Renal pelvis (tissue), 4 donors: ENCODE results near the gene MNAT1. TPM values are rescaled to one million over a fixed set of nuclear protein-coding genes. Genes with fewer than 3 reads are reported as not detected.

Experiments
- DNase-seq: peaks from one replicate; pipeline ENCODE4 v3.0.0-alpha.2; 2013
- polyA plus RNA-seq, 3 donors: library from polyadenylated mRNA; unstranded; fragments of 120-200 nt; gene quantifications; one replicate each; pipeline ENCODE4 v1.2.1, GENCODE V29; 2013; ENCODE audit not compliant: insufficient read length in 3 of 3

Gene MNAT1
- polyA plus RNA-seq, 3 donors = 39.7 to 46.2 (median 40.3) TPM

DNA sequence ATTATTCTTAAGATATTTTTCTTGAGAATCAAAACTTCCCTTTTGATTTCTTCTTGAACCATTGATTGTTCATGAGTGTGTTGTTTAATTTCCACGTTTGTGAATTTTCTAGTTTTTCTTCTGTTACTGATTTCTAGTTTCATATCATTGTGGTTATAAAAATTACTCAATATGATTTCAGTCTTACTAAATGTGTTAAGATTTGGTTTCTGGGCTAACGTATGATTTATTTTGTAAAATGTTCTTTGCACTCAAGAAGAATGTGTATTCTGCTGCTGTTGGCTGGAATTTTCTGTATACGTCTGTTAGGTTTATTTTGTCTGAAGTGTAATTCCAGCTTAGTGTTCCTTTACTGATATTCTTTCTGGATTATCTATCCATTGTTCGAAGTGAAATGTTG is 221.6 kb downstream of the MNAT1 start:
- DNase-seq = no peak

- no peak for DNase-seq
Observed at GRCh38 chr14:60956632-60957031, 222.1 kb downstream of the MNAT1 start.

DNA sequence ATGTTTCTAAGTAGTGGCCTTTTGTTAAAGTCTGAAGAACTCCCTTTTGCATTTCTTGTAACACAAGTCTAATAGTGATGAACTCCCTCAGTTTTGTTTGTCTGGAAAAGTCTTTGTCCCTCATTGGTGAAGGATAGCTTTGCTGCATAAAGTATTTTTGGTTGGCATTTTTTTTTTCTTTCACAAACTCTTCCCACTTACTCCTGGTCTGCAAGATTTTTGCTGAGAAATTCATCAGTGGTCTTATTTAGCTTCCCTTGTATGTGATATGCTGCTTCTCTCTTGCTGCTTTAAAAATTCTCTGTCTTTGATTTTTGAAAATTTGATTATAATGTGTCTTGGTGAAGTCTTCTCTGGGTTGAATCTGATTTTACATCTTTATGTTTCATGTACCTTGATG is 223.6 kb downstream of the MNAT1 start:
- no peak for DNase-seq

- no peak for DNase-seq
Observed at GRCh38 chr14:60963761-60964160, 229.2 kb downstream of the MNAT1 start.

DNA sequence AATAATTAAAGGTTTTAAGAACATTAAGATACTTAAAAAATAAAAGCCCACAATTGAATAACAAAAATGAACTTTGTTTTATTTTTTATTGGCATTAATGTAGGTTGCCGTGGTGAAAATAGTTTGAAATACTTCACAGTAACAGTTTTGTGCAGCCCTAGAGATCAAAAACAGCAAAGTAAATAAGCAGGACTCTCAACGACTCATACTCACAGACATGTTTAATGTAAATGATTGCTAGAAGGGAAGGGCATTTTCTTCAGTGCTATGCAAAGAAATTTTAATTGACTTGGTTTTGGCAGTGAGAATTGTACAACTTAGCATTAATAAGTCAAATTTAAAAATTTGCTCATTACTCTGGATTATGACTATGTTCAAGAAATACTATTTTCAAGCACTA is 230.3 kb downstream of the MNAT1 start:
- DNase-seq = no peak

DNA sequence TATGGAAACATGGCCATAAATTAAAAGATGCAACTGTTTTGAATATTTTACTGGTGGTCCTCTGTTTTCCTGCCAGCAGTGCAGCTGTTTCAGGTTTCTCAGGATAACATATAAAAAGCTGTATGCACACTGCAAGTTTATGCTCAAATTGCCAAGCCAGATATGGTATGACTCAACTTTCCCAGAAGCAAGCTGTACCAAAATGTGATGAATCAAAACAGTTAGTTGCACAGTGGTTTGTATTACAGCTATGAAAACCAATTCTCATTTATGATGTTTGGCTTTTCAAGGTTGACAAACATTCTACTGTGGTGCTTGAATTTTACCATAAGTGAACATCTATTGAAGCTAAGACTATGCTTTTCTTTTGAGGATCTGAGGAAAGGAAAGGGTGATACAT is 230.8 kb downstream of the MNAT1 start:
- no peak for DNase-seq

DNA sequence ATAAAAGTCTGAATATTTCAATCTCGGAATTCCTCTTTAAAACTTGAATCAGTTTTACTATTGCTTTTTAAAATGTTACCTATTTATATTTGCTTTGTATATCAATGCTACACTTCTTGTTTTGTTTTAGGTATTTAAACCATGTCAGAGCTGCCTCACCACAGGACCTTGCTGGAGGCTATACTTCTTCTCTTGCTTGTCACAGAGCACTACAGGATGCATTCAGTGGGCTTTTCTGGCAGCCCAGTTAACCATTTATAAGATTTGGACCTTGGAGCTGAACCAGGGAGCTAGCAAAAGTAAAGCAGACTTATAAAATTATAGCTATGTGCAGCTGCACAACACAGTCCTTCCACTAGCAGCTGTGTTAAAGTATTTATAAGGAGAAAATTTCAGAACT is 233.5 kb downstream of the MNAT1 start:
- DNase-seq = no peak

DNA sequence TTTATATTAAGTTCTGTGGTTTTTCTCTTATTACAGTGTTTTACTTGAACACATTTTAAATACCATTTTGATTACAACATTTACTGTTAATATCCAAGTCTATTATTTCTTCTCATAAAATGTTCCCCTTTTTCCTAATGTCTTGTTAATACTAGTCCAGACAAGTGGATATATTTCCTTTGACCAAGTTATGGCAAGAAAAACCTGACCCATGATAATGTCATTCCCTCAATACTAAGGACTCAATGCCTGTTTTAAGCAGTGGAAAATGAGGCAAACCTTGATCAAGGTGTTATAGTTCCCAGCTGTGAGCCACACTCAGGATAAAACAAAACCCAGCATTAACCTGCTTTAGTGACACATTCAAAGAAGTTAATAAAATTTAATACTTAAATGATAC is 234.1 kb downstream of the MNAT1 start:
- DNase-seq = no peak

DNA sequence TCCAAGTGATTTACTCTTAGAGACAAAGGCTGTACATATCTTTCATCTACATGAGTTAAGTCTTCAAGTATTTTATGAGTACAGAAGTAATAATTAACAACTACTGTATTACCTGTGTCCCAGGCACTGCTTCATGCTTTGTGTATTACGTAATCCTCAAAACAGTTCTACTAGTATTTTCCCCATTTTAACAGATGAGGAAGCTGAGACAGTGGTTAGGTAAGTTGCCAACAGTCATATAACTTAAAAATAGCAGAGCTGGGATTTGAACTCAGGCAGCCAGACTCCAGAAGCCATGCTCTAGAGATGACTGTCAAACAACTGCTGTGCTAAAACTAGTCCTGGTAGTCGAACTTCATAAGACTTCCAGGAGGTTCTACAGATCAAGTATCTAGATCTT is 235.6 kb downstream of the MNAT1 start:
- DNase-seq = no peak

- no peak for DNase-seq
Observed at GRCh38 chr14:60971271-60971670, 236.7 kb downstream of the MNAT1 start.

DNA sequence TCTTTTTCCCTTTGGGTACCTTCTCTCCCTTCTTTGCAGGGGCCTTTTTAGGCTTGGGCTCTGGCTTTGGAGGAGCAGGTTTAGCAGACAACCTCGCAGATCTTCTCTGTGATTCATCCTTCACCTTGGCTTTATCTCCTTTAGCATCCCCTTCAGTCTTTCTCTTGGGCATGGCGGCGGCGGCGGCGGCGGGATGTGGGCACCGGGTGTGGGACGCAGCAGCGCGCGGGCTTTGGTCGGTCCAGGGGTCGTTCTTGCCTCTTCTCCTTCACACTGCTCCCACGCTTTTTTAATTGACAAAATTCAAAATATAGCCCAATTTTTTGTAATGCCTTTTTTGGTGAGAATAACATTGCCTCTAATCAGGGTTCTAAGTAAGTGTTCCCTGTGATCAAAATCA is 237.7 kb downstream of the MNAT1 start:
- no peak for DNase-seq

- no peak for DNase-seq
Observed at GRCh38 chr14:60973070-60973469, 238.5 kb downstream of the MNAT1 start.

DNA sequence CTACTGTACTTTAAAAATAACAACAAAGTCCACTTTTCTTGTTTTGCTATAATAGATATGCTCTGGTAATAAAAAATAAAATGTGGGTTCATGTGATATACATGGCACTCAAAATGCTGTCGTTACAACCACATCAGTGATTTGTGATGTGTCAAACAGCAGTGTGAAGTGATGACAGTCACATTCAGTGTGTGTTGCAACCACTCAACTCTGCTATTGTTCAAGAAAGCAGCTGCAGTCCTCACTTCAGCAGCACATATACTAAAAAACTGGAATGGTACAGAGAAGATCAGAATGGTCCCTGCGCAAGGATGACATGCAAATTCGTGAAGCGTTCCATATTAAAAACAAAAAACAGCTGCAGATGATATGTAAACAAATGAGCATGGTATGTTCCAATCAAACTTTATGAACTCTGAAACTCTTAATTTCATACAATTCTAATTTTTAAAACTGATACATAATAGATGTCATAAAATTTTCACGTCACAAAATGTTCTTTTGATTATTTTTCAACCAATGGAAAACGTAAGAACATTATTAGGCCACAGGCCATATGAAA is 239.6 kb downstream of the MNAT1 start:
- no peak for DNase-seq

DNA sequence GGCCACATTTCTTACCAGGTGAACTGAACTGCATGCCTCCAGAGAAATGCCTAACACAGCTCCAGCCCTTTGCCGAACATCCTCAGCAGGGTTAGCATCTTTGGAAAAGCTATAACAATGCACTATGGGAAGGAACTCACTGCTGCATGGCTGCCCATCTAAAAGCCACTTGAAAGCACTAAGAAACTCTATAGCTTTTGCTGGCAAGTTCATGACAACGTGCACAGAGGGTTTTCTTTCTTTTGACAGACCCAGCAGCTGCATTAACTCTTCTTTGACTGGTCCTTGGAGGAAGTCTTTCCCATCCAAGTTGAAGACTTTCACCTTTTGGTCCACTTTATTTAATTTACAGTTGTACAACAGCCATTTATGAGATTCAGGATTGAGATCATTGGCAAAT is 241.0 kb downstream of the MNAT1 start:
- DNase-seq = no peak

- no peak for DNase-seq
Observed at GRCh38 chr14:60977847-60978246, 243.3 kb downstream of the MNAT1 start.

DNA sequence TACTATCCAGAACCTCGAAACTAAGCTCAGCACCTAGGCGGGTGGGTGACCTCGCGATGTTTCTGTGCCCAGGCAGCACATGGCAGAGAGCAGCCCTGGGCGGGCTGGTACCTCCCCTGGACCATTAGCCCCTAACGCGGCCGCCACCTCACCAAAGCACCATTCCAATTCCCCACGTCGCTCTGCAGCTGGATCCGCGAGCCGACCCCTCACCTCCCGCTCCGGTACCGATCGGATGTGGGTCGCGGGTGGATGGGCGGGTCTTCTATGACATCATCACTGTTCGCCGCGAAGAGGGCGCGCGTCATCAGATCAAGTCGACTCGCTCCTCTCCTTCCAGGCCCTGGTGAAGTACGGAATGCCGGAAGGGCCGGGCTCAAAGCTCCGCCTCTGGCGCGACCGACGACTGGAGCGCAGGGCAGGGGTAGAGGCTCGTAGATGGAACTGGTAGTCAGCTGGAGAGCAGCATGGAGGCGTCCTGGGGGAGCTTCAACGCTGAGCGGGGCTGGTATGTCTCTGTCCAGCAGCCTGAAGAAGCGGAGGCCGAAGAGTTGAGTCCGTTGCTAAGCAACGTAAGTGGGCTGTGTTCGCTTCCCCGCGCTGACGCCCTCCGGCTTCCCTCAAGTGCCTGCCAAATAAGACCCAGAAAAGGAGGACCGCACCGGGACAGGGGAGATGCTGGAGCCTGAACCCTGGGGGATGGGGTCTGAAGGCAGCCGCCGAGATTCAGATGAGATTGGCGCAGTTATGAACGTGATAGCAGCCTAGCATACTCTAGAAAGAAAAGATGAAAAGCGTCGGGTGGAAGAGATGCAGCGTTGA is 246.5 kb downstream of the MNAT1 start, which contains the start of the genes SLC38A6 and TRMT5:
SLC38A6 (plus strand) TSS at position 435 of the 822 bp plus-strand sequence; CDS start at position 468, 33 bp downstream.
TRMT5 (minus strand) TSS at position 269 of the 822 bp plus-strand sequence; CDS start at position 163, 106 bp downstream.
- peak; percentile 93 for DNase-seq

DNA sequence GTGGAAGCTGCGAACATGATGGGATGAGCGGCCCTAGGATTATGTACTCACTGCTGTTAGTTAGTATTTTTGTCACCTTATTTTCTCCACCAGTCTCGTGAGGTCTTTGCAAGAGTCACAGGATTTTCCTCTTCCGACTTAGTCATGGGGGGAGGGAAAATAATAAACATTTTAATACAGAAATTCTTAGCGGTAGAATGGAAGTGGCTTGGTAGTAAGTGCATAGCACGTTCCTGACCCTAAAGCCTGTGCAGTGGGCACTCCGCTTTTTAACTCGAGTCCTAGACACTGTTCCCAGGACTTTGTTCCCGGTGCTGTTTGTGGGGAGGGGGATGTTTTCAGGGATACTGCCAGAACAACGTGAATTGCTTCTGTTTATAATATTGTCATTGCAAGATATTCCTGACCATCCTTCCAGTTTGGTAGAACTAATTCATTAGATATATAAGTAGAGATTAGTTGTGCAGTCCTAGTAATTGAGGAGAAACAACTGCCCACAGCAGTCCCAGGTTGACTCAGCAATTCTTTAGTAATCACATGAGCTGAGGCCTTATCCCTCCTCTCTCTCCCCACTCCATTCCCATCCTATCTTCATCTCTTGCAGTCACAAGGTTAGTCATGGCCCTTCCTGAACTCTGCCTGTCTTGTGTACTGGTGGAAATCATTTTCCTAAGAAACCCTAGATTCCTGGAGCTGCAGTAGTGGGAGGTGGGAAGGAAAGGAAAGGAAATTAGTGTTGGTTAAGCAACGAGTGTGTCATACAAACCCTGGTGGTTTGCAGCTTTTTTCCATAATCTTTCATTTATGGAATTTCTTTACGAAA is 247.3 kb downstream of the MNAT1 start:
- no peak for DNase-seq

- DNase-seq = no peak
Observed at GRCh38 chr14:60984196-60984595, 249.6 kb downstream of the MNAT1 start.

DNA sequence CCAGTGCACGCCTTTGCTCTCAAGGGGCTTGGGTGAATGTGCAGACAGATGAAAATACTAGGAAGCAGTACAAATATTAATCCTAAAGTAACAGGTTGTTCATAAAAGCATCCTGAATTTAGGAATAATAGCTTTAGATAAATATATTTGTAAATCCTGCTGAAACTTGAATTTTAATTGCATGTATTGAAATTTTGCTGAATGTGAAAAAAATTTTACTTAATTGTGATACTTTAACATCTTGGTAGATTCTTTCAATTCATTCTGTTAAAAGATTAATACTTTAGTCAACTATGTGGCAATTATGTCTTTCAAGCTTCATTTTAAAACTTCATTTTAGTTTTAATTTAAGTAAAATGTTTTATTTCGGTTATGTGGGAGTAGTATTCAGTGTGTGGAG is 251.9 kb downstream of the MNAT1 start:
- no peak for DNase-seq

- DNase-seq = no peak
Observed at GRCh38 chr14:60989599-60989998, 255.0 kb downstream of the MNAT1 start.

DNA sequence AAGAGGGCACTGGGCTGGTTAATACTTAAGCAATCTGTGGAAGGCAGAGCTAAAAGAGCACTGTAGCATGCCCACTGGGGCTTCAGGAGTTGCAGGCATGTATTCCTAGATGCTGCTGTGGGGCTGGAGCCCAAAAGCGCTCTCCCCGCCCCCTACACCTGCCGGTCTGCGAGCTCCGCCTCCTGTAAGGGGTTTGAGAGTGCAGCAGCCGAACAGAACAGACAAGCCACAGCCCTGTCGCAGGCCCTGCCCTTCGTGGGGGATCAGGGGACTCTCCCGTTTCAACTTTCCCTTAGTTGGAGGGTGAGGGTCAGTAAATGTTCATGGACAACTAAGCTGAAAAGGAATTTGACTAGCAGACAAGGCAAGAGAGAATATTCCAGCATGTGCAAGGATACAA is 264.1 kb downstream of the MNAT1 start:
- no peak for DNase-seq

DNA sequence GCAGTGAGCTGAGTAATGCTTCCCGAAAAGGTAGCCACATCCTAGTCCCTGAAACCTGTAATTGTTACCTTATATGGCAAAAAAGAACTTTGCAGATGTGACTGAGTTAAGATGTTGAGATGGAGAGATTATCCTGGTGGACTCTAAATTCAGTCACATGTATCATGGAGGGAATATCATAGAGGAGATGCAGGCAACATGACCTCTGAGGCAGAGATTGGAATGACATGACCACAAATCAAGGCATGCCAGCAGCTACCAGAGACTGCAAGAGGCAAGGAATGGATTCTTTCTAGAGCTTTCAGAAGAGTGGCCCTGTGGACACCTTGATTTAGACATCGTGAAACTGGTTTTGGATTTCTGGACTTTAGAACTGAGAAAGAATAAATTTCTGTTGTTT is 265.0 kb downstream of the MNAT1 start:
- no peak for DNase-seq

- DNase-seq = no peak
Observed at GRCh38 chr14:61003571-61003970, 269.0 kb downstream of the MNAT1 start.
